SW480 (cell line): ENCODE measurements around the gene URAD.
A peak's percentile ranks its signal among the peaks of the same experiment; 100 is the strongest.
"Not testable (repeated sequence)": the region's sequence is repeated elsewhere in the genome, so short reads cannot be mapped to it uniquely, and the experiment has no call there.

ENCODE experiments used
- DNase-seq: peaks from one replicate; pipeline ENCODE4 v3.0.0-alpha.2; 2016; ENCODE audit warnings: low spot score

Gene URAD

DNA sequence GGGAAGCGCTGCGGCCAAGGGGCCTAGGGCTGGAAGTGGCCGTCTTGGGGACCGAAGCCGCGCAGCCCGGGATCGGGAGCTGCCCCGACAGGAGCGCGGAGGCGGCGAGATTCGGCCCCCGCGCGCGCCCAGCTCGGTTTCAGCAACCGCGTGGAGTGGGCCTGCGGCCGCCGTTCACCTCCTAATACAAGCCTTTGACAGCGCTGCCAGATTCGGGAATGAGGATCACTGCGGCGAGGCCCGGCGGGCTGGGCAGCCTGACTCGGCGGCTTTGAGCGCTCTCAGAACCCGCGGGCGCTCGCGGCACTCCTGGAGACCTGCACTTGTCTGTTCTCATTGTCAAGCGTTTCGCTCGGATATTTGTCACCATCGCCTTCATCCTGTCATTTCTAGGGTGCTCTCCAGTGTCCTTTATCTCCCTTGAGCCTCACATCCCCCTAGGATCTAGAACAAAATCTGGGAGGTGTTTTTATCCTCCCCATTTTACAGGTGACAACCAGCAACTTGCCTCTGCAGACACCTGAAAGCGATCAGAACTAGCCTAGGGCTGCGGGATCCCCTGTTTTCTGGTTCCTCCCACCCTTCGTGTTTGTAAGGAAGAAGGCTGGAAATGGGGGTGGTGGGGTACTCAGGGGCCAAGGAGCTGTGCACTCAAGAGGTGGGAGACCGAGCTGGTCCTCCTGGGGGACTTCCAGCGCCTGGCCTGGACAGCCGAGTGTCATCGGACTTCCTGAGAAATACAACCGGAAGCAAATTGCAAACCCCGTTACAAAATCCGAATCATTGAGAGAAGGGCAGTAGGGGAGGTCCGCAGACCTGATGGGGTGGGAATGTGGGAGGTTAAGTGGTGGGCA, 17.9 kb downstream of the URAD start:
- DNase-seq, result no peak

DNA sequence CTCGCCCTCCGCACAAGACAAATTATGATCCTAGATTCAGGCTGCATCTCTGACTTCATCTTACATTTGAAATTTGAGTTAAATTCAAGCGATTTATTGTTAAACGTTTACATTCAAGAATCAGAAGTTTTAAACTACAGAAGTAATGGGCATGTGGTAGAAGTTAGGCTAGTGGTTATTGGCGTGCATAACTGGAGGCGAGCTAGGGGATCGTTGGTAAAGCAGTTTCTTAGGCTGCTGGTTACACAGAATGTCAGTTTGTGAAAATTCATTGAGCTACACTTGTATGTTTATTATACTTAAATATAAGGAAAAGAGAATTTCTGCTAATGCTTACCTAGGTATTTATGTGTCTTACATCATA, 18.6 kb downstream of the URAD start:
- no peak for DNase-seq

DNA sequence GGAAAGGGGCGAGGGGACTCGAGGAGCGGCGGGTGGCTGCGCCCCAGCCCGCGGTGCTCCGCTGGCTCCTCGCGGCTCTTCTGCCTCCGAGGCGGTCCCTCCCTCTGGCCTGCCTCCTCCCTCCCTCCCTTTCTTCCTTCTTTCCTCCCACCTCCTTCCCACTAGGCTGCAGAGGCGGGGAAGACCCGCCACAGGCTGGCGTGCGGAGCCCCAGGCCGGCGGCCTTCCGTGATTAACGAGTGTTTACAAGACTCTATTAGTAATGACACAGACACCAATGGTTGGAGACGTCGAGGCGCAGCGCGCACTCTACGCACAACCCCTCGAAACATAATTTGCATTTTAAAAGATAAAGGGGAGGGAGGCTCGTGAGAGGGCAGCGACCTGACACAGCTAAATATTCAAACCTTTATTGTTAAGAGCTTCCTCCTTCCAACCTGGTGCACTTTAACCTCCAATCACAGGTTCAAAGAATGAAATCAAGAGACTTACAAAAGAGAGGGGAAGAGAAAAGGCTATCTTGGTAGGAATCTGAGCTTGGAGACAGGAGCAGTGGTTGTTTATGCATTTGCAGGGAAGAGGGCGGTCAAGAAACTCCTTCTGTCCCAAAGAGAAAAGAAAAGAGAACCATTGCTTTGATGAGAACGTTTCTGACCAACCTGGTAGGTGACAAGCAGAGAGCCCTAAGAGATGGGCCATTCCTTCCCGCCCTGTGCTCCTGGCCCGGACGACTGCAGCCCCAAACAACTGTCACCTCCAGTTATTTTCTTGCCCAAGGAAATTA, 19.2 kb downstream of the URAD start, which contains the start of gene CDX2:
TSS of gene CDX2 (minus strand) at position 234 of the 784 bp plus-strand sequence. CDS start 309 bp downstream, outside the sequence.
- peak; percentile 78 for DNase-seq

DNA sequence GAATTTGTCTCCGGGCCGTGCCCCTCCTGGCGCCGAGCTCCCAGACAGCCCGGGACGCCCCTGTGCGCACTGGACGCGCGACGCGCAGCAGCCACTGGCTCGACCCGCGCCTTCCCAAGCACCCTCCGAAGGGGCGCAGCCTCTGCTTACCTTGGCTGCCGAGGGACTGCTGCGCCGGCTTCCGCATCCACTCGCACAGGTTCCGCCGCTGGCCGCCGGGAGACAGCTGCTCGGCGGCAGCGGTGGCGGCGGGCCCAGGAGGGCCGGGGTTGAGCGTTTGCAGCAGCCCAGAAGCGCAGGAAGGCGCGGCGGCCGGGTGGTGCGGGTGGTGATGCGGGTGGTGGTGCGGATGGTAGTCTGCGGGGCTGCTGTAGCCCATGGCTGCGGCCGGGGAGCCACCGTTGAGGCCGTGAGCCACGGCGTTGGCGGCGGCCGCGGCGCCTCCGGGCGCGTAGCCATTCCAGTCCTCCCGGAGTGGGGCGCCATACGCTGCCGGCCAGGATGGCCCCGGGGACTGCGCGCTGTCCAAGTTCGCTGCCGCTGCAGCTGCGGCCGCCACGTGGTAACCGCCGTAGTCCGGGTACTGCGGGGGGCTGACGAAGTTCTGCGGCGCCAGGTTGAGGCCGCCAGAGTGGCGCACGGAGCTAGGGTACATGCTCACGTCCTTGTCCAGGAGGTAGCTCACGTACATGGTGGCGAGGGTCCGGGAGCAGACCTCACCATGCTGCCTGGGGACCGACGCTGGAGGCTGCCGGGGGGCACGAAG, 20.0 kb downstream of the URAD start:
- DNase-seq, result peak; percentile 58

DNA sequence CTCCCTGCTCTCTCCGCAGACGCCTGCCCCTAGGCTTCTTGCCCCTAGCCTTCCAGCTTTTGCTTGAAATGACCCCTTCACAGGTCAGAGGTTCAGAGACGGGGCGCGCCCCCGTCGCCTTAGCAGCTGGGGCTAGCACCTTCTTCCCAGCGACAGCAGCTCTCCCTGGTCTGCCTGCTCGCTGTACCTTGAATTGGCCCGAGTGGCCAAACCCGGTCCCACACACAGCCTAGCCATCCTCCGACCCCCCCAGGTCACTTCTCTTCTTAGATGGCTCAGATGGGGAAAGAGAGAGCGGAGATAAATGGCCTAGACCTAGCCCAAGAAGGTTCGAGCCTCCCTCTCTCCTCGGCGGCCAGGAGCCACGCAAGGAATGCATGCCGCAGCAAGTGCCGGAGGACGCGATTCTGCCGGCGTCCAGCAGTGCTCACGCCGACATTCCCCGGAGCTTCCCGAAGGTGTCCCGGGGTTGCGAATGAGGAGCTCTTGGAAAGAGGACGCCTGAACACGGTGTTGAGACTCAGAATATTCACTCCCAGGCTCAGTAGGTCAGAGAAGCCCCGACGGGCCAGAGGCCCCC, 20.7 kb downstream of the URAD start:
- peak; percentile 35 for DNase-seq

DNA sequence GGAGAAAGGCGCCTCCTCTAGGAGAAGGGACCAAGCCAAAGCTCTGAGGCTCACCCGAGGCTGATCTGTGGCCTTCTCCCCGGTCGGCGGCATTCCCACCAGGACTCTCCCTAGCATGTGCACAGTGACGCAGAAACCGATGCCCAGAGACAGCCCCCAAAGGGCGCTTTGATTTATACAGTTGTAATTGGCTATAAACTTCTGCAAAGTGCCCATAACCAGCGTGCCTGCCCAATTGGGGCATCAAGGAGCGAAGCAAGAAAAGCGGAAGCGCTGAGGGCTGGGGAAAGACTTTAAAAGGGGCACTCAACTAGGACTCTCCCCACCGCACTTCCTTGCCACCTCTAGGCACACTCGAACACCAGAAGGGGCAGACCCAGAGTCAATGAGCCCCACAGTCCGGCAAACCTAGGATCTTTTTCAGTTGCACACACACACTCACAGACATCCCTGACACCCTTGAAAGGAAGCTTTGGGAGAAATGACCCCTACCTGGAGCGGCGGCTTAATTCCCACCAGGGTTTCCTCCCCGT, 21.2 kb downstream of the URAD start:
- DNase-seq, result peak; percentile 68

DNA sequence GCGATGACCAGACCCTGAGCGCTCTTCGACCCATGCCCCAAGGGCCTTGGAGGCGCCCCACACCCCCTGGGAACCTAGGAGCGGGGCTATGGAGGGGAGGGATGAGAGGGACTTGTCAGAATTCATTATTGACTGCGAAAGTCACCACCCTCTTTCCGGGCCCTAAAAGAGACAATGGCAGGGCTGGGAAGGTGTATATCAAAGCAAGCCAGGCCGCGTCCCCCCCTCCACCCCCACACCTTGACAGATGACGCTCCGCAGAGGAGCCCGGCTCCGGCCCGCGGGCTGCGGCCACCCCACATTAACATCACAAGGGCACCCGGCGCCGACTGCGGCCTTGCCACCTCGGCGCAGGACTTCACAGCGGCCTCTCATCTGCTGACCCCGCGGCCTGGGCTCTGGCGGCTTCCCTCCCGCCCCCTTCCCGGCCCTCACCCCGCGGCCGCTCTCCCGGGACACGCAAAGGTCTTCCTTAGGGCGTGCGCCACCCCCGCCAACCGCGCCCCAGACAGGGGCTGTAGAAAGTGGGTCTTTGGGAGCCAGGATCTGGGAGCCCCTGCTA, 21.8 kb downstream of the URAD start:
- peak; percentile 94 for DNase-seq

DNA sequence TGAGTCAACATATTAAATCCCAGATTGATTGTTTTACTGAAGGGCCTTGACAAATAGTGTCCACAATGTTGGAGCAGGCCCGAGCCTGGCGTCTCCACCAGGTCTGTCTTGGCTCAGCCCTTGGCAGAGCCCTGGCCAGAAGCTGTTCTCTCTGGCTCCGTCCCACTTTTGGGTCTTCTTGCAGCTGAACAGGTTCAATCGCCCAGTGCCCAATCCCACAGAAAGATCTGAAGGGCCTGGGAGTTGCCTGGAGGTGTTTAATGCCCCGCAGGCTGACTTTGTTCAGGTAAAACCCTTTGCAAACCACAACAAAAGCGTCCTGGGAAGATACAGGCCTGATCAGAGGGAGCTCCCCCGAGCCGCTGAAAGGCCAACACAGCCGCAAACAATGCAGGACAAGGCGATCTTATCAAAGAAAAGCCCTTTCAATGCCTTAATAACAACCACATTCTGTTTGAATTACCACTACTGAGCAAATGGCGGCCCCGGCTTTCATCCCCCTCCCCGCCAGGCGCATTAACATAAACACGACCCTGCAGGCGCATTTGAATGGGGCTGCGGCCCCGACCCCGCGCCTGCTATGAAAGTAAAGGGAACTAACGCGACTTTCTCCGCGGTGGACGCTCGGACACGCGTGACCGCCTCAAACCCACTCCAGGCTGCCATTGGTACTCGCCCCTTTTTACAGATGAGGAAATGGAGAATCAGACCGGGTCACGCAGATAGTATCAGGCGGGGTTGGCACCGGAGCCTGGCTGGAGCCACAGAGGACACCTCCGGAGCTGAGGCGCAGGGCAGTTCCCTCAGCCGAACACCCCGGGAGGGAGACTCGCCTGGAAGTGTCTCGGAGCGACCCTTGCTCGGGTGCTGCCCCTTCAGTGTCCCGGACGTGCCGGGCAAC, 22.5 kb downstream of the URAD start:
- DNase-seq, result peak; percentile 99

DNA sequence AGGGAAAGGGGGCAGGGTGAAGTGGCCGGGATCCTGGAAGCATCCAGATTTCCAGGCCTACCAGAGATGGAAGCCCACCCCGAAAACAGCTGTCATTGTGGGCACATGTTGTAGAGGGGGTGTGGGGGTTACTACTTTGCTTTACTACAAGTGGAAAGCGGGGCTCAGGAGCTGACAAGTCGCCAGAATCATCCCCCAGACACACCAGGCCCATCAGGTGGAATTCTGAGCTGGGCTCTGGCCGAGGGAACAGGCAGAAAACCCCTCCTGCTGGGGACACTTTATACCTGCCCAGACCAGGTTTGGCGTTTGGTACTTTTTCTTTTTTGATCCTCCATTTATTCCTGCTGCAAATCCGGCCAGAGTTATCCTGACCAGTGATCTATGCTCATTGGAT, 23.2 kb downstream of the URAD start:
- DNase-seq, result no peak

DNA sequence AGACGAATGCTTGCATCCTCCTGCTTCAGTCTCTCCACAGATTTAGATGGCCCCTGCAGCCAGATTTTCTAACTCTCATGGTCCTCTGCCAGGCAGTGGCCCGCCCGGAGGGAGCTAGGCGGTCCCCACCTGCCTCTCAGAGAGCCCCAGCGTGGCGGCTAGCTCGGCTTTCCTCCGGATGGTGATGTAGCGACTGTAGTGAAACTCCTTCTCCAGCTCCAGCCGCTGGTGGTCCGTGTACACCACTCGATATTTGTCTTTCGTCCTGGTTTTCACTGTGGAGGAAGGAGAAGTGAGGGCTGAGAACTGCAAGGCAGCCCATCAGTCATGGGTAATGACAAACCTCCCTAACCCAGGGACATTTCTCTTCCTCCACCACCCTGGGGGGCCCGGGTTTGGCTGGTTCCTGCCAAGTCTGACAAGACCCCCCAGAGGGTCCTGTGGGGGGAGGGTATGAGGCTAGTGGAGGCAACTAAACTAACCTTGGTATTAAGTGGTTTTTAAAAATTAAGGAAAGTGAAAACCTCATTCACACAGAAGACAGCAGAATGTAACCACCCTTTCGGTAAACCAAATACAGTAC, 23.7 kb downstream of the URAD start:
- DNase-seq, result no peak

DNA sequence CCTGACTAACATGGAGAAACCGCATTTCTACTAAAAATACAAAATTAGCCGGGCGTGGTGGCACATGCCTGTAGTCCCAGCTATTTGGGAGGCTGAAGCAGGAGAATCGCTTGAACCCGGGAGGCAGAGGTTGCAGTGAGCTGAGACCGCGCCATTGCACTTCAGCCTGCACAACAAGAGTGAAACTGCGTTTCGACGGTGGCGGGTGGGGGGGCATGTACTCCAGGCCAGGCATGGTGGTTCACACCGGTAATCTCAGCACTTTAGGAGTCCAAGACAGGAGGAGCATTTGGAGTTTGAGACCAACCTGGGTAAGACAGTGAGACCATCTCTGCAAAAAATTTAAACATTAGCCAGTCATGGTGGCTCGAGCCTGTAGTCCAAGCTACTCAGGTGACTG, 24.3 kb downstream of the URAD start:
- DNase-seq, result not testable (repeated sequence)

DNA sequence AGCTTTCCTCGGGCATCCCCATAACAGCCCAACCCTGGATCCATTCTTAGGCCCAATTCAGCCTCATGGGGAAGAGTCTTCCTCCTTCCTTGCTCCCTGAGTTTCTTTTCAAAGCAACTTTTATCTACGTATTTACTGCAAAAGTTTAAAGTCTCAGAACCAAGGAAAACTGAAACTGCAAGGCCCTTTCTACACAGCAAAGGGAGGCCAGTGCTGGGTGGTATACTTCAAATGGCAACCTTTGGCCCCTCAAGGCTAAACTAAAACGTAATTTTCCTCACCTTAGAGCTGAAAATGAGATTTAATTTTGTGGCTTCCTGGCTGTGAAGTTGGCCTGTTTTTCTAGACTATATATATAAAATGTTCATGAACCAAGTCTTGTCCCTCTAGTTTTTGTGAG, 25.0 kb downstream of the URAD start:
- DNase-seq, result no peak

DNA sequence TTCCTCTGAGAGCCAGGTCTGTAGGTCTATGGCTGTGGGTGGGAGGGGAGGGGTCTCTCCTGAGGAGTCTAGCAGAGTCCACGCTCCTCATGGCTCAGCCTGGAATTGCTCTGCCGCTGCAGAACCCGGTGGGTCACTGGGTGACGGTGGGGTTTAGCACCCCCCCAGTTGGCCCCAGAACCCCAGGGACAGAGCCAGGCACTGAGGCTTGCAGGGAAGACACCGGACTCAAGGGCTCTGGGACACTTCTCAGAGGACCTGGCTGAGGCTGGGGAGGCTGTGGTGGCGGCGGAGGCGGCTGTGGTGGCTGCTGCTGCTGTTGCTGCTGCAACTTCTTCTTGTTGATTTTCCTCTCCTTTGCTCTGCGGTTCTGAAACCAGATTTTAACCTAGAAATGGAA, 25.5 kb downstream of the URAD start:
- DNase-seq, result no peak

DNA sequence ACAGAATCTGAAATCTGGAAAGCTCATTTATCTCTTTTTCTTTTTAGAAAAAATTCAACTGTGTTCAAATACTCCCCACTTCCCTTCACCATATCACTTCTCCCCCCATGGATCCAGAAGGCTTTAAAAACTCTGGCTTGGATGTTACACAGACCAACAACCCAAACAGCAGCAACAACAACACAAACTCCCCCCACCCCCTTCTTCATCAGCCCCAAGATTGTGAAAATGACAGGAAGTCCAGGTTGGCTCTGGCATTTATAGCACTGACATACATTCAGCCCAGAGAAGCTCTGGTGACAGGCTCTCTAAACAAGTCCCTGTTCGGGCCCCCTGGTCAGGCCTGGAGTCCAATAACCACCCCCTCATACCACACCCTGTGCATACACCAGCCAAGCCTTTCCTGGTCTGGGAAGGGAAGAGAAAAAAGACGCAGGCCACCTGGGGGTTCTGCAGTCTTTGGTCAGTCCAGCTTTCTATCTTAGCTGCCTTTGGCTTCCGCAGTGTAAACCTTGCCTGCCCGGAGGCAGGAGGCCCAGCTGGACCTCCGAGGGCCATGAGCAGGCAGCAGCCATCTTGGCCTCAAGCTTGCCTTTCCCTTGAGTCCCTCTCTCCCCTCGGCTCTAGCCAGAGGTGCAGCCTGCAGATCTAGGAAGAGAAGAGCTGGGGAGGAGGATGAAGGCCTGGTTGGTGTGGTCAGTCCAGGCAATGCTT, 26.2 kb downstream of the URAD start:
- peak; percentile 74 for DNase-seq

DNA sequence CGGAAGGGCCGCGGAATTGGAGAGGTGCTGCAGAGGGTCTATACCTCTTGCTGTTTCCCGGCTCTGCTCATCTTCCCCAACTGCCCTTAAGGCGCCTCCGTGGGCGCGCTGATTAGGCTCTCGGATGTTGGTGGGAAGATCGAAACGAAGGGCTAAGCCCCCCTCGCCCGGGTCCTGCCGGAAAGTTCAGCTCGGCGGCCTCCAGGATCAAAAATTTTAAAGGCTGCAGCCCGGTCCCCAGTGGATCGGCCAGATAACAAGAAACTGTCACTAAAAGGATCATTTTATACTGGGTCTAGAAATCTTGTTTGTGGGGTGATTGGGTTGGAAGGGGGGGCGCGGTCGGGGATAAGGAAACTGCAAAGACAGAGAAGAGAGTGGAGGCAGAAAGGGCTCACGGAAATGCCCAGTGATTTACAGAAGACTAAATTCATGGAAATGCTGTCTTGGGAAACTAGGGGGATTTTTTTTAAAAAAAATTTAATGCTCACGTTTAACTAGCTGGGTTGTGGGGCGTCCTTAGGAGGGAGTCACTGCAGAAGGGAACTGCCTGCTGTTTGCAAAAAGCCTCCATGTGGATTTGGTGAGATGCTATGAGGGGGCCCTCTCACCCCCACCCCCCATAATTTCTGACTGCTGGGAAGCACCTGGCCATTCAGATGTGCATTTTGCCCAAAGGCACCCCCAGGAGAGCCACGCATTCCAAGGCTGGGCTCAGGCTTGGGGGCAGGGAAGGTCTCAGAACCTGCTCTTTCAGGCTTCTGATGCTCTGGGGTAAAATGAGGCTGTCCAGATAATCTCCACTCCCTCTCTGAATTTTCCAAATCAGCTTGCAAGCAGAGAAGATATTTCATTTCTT, 27.0 kb downstream of the URAD start:
- no peak for DNase-seq

DNA sequence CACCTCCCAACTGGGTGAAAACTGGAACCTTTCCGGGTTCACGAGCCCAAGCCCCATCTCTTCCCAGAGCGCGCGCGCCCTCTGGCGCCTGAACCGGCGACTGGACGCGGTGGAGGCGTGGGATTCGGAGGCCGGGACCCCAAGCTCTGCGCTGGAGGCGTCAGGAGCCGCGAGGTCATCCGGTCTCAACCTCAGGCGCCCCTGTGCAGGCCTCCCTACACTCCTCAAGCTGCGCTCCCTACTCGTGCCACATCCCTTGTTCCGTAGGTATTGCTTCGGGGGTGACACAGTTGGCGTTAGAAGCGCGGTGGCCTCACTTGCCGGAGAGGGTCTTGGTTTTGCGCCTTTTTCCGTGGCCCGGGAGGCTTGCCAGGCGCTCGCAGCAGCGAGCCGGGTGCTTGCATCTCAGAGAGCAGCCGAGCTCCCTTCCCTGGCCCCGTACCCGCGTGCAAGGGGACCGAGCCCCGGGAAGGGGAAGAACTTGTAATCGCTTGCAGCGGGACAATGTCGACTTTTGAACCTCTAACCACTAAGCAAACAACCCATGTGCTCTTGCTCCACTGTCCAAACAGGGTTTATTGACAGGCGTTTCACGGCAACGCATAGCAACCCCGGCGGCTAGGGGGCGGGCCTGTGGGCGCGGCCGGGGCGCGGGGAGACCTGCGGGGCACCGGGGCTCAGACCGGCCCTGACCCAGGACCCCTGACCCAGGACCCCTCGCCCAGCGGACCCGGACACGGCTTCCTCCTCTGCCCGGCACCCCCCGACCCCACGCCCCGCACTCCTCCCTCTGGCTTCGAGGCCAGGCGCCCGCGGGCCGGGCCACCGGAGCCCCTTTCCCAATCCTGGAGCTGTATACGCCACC, 27.9 kb downstream of the URAD start:
- DNase-seq, result peak; percentile 85

DNA sequence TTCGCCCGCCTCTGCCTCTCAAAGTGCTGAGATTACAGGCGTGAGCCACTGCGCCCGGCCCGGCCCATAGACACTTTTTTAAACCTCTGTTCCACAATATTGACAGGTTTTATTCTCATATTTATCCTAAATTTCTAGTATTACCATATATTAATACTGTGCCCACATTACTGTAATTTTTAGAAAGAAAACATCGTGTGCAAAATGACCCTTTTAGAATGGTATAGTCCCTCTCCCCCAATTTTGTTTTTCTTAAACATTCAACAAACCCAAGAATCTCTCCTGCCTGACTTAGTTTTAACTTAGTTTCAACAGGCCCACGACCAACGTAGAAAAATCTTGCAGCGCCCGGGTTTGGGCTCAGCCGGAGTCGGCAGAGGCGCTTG, 28.5 kb downstream of the URAD start:
- DNase-seq, result no peak
